Renal cortical epithelial cell (primary cell): Measurements from ENCODE around the gene CDIP1. TPM values are rescaled to one million over a fixed set of nuclear protein-coding genes. Genes with fewer than 3 reads are reported as not detected.

ENCODE experiments used
- total RNA-seq: library from RNA; depleted of rRNA; stranded (reverse); fragments of >200 nt; gene quantifications from 2 replicates; pipeline ENCODE4 v1.2.3, GENCODE V29; 2014

CDIP1 gene
- total RNA-seq, 1 donor from 2014 or later, result 27.4 TPM

Other genes starting within 250 kb of the CDIP1 start
- 3.6 and 13.5 TPM in 2 replicates for gene GLIS2, start 222.7 kb downstream of the CDIP1 start, total RNA-seq
- 9.1 and 37.0 TPM in 2 replicates for gene PAM16, start 187.5 kb downstream of the CDIP1 start, total RNA-seq
- 10.6 and 47.0 TPM in 2 replicates for gene VASN, start 166.9 kb downstream of the CDIP1 start, total RNA-seq
- gene CORO7, start 122.2 kb downstream of the CDIP1 start, total RNA-seq, result 25.1 and 35.4 TPM in 2 replicates
- gene DNAJA3, start 112.9 kb downstream of the CDIP1 start, total RNA-seq, result 52.4 and 62.3 TPM in 2 replicates
- gene NMRAL1, start 64.1 kb downstream of the CDIP1 start, total RNA-seq, result 49.8 and 121 TPM in 2 replicates
- gene HMOX2, start 62.4 kb downstream of the CDIP1 start, total RNA-seq, result 71.0 and 97.9 TPM in 2 replicates
- 0.10 TPM in 1 of 2 replicates, not detected in the other for gene C16orf96, start 17.6 kb upstream of the CDIP1 start, total RNA-seq
- gene UBALD1, start 76.1 kb upstream of the CDIP1 start, total RNA-seq, result 1.2 and 7.4 TPM in 2 replicates
- gene MGRN1, start 86.1 kb upstream of the CDIP1 start, total RNA-seq, result 17.9 and 77.4 TPM in 2 replicates
- gene NUDT16L1, start 154.8 kb upstream of the CDIP1 start, total RNA-seq, result 30.9 and 49.2 TPM in 2 replicates
- gene ANKS3, start 195.5 kb upstream of the CDIP1 start, total RNA-seq, result 27.1 and 34.6 TPM in 2 replicates
- 1.0 and 1.7 TPM in 2 replicates for gene DNAAF8, start 195.8 kb upstream of the CDIP1 start, total RNA-seq
- 7.3 and 11.4 TPM in 2 replicates for gene ZNF500, start 228.4 kb upstream of the CDIP1 start, total RNA-seq
- not detected in 2 replicates for gene SEPTIN12, start 249.6 kb upstream of the CDIP1 start, total RNA-seq